ENCODE data around the gene GPRIN1. TPM values are rescaled to one million over a fixed set of nuclear protein-coding genes. Genes with fewer than 3 reads are reported as not detected.

The GPRIN1 gene
- total RNA-seq, 1 experiment from 2014 or later, result 8.5 TPM

- Mint-ChIP-seq H3K4me3 (no peak overlapping the region), H3K36me3 (no peaks in the 10 kb centered on the region), H3K27ac (no peak overlapping the region), H3K4me1 (peaks cover 17% of the 10 kb centered on the region), H3K9me3 (no peaks in the 10 kb centered on the region), H3K27me3 (ENCODE audit: low read depth) (no peaks in the 10 kb centered on the region; the same call in none of the 2 replicates)
- DNase-seq (ENCODE audit: low spot score) (no peak), ATAC-seq (0 out of 2 replicates have a peak, but pooled peaks have one; percentile 14)
- ChIA-PET POLR2A (no interaction called here), CTCF (interaction anchor here (0.7 to 1.1 kb wide), 3 partner anchors 10 to 25 kb away, joined by 3 to 4 read pairs (median 3); no protein-coding TSS in a partner anchor)
- TF ChIP-seq ZBTB21 (CRISPR knock-in tag; IDR thresholded peaks at IDR 0.05; ENCODE audit: borderline replicate concordance) (no peak), SMAD4 (CRISPR knock-in tag; IDR thresholded peaks at IDR 0.05) (no peak), ZNF138 (CRISPR knock-in tag; conservative IDR thresholded peaks at IDR 0.05) (no peak), STAT6 (CRISPR knock-in tag; conservative IDR thresholded peaks at IDR 0.05; ENCODE audit: low read depth) (no peak), CTCF (IDR thresholded peaks at IDR 0.05) (no peak), ZNF232 (CRISPR knock-in tag; IDR thresholded peaks at IDR 0.05) (no peak), JUN (CRISPR knock-in tag; IDR thresholded peaks at IDR 0.05) (no peak), ATF1 (CRISPR knock-in tag; IDR thresholded peaks at IDR 0.05) (no peak), CDX4 (CRISPR knock-in tag; IDR thresholded peaks at IDR 0.05; ENCODE audit: borderline replicate concordance) (no peak), CBFB (CRISPR knock-in tag; IDR thresholded peaks at IDR 0.05; ENCODE audit: low read depth) (no peak), RELA (CRISPR knock-in tag; IDR thresholded peaks at IDR 0.05; ENCODE audit: borderline replicate concordance) (no peak), FOXP4 (CRISPR knock-in tag; IDR thresholded peaks at IDR 0.05) (no peak), KAT7 (CRISPR knock-in tag; IDR thresholded peaks at IDR 0.05; ENCODE audit: borderline replicate concordance) (no peak), TCF7 (CRISPR knock-in tag; IDR thresholded peaks at IDR 0.05; ENCODE audit: low read depth) (no peak), HMGXB4 (CRISPR knock-in tag; IDR thresholded peaks at IDR 0.05) (no peak)
Observed at GRCh38 chr5:176553260-176554085, 56.5 kb downstream of the GPRIN1 start.

Data from WTC11 (cell line).